ENCODE measurements around the gene ST3GAL3.

Gene ST3GAL3

GRCh38 chr1:43963890-43964289 lies 256.6 kb downstream of the ST3GAL3 start:
- no peak for DNase-seq (ENCODE audit: low read depth)

GRCh38 chr1:43965316-43965715 lies 258.0 kb downstream of the ST3GAL3 start:
- no peak for DNase-seq (ENCODE audit: low read depth)

- DNase-seq (ENCODE audit: low read depth) = no peak
Measured at GRCh38 chr1:43968348-43968948, 261.1 kb downstream of the ST3GAL3 start.

GRCh38 chr1:43969416-43969745 lies 262.0 kb downstream of the ST3GAL3 start:
- no peak for DNase-seq (ENCODE audit: low read depth)

GRCh38 chr1:43969746-43970466 lies 262.6 kb downstream of the ST3GAL3 start, which contains the start of gene DPH2:
DPH2 (plus strand) TSS chr1:43970010; CDS start chr1:43970176, 166 bp downstream.
- peak; percentile 93 for DNase-seq (ENCODE audit: low read depth)

- DNase-seq (ENCODE audit: low read depth) = no peak
Measured at GRCh38 chr1:43970502-43970901, 263.2 kb downstream of the ST3GAL3 start.

- no peak for DNase-seq (ENCODE audit: low read depth)
Measured at GRCh38 chr1:43970911-43971310, 263.6 kb downstream of the ST3GAL3 start.

GRCh38 chr1:43971336-43971980 lies 264.1 kb downstream of the ST3GAL3 start:
- no peak for DNase-seq (ENCODE audit: low read depth)

- no peak for DNase-seq (ENCODE audit: low read depth)
Measured at GRCh38 chr1:43973981-43974442, 266.7 kb downstream of the ST3GAL3 start.

- peak; percentile 95 for DNase-seq (ENCODE audit: low read depth)
Measured at GRCh38 chr1:43974443-43975248, 267.3 kb downstream of the ST3GAL3 start, which contains the start of gene ATP6V0B. ATP6V0B (plus strand) TSS chr1:43974960; CDS start chr1:43975041, 81 bp downstream.

- DNase-seq (ENCODE audit: low read depth) = no peak
Measured at GRCh38 chr1:43975249-43975961, 268.1 kb downstream of the ST3GAL3 start.

GRCh38 chr1:43976045-43976444 lies 268.7 kb downstream of the ST3GAL3 start:
- DNase-seq (ENCODE audit: low read depth) = no peak

- DNase-seq (ENCODE audit: low read depth) = no peak
Measured at GRCh38 chr1:43976890-43977289, 269.6 kb downstream of the ST3GAL3 start.

- DNase-seq (ENCODE audit: low read depth) = no peak
Measured at GRCh38 chr1:43977376-43978263, 270.3 kb downstream of the ST3GAL3 start.

- no peak for DNase-seq (ENCODE audit: low read depth)
Measured at GRCh38 chr1:43978264-43978550, 270.9 kb downstream of the ST3GAL3 start.

- DNase-seq (ENCODE audit: low read depth) = peak; percentile 56
Measured at GRCh38 chr1:43978551-43979260, 271.4 kb downstream of the ST3GAL3 start, which contains the start of gene B4GALT2. B4GALT2 (plus strand) TSS chr1:43979210; CDS start chr1:43981161, 1,951 bp downstream.

GRCh38 chr1:43979261-43979527 lies 271.9 kb downstream of the ST3GAL3 start:
- DNase-seq (ENCODE audit: low read depth) = no peak

GRCh38 chr1:43979528-43980254 lies 272.4 kb downstream of the ST3GAL3 start:
- DNase-seq (ENCODE audit: low read depth) = peak; percentile 35

Data from activated T-cell treated with anti-CD3 and anti-CD28 coated beads for 48 hours (primary cell).